Large intestine (tissue), 12 donors: ENCODE measurements around the gene BRD7. TPM values are rescaled to one million over a fixed set of nuclear protein-coding genes. Genes with fewer than 3 reads are reported as not detected.
A peak's percentile ranks its signal among the peaks of the same experiment; 100 is the strongest.

Source experiments
- DNase-seq, 2 donors: peaks; one replicate each; pipeline versions ENCODE4 v3.0.0 to v3.0.0-alpha.2; 2013
- H3K27ac ChIP-seq: one replicate; pipeline ENCODE4 v1.5.1; 2013; ENCODE audit warnings: low read length
- H3K27me3 ChIP-seq: 2 replicates; pipeline ENCODE4 v1.6.1; 2013; ENCODE audit warnings: low read length; ENCODE audit not compliant: control insufficient read depth, insufficient read depth
- H3K36me3 ChIP-seq: 2 replicates; pipeline ENCODE4 v1.6.1; 2013; ENCODE audit warnings: low read length; ENCODE audit not compliant: control insufficient read depth, insufficient read depth
- H3K4me1 ChIP-seq: one replicate; pipeline ENCODE4 v1.6.1; 2013; ENCODE audit warnings: low read length; ENCODE audit not compliant: control insufficient read depth, insufficient read depth
- H3K4me3 ChIP-seq: one replicate; pipeline ENCODE4 v1.5.1; 2013; ENCODE audit warnings: low read length
- H3K9me3 ChIP-seq: one replicate; pipeline ENCODE4 v1.6.1; 2013; ENCODE audit warnings: mild to moderate bottlenecking, low read depth, low read length, moderate library complexity; ENCODE audit not compliant: control insufficient read depth
- WGBS: methylation state at CpG from one replicate; pipeline ENCODE4 v1.1.5; 2013; ENCODE audit warnings: low lambda C conversion rate; ENCODE audit not compliant: insufficient coverage; 5-methylcytosine and 5-hydroxymethylcytosine counted together
- long read RNA-seq, 11 donors: transcript quantifications; one replicate each; lab custom pipeline, GENCODE V29; 2026
- polyA plus RNA-seq: library from polyadenylated mRNA; unstranded; fragments of 120-200 nt; gene quantifications from one replicate; pipeline ENCODE4 v1.2.1, GENCODE V29; 2013

Gene BRD7
- 69.7 TPM for polyA plus RNA-seq
- long read RNA-seq, donor 1, full-length matches to known transcripts = 4 of 11 reads
- long read RNA-seq, donor 1, partial matches to known transcripts = 7 of 11 reads
- long read RNA-seq, donor 1, other reads (novel, unspliced or antisense) = 0 of 11 reads
- long read RNA-seq, donor 2, full-length matches to known transcripts = 7 of 20 reads
- long read RNA-seq, donor 2, partial matches to known transcripts = 13 of 20 reads
- long read RNA-seq, donor 2, other reads (novel, unspliced or antisense) = 0 of 20 reads
- long read RNA-seq, donor 3 = 0 reads
- long read RNA-seq, donor 4, full-length matches to known transcripts = 1 of 1 reads
- long read RNA-seq, donor 4, partial matches to known transcripts = 0 of 1 reads
- long read RNA-seq, donor 4, other reads (novel, unspliced or antisense) = 0 of 1 reads
- long read RNA-seq, donor 5, full-length matches to known transcripts = 3 of 3 reads
- long read RNA-seq, donor 5, partial matches to known transcripts = 0 of 3 reads
- long read RNA-seq, donor 5, other reads (novel, unspliced or antisense) = 0 of 3 reads
- long read RNA-seq, donor 6, full-length matches to known transcripts = 1 of 60 reads
- long read RNA-seq, donor 6, partial matches to known transcripts = 59 of 60 reads
- long read RNA-seq, donor 6, other reads (novel, unspliced or antisense) = 0 of 60 reads
- long read RNA-seq, donor 7, partial matches to known transcripts = 11 of 11 reads
- long read RNA-seq, donor 7, other reads (novel, unspliced or antisense) = 0 of 11 reads
- long read RNA-seq, donor 8, full-length matches to known transcripts = 7 of 46 reads
- long read RNA-seq, donor 8, partial matches to known transcripts = 39 of 46 reads
- long read RNA-seq, donor 8, other reads (novel, unspliced or antisense) = 0 of 46 reads
- long read RNA-seq, donor 9, partial matches to known transcripts = 18 of 21 reads
- long read RNA-seq, donor 9, other reads (novel, unspliced or antisense) = 0 of 21 reads
- long read RNA-seq, donor 10, full-length matches to known transcripts = 7 of 36 reads
- long read RNA-seq, donor 10, partial matches to known transcripts = 29 of 36 reads
- long read RNA-seq, donor 10, other reads (novel, unspliced or antisense) = 0 of 36 reads
- long read RNA-seq, donor 11, full-length matches to known transcripts = 3 of 3 reads
- long read RNA-seq, donor 11, partial matches to known transcripts = 0 of 3 reads
- long read RNA-seq, donor 11, other reads (novel, unspliced or antisense) = 0 of 3 reads

DNA sequence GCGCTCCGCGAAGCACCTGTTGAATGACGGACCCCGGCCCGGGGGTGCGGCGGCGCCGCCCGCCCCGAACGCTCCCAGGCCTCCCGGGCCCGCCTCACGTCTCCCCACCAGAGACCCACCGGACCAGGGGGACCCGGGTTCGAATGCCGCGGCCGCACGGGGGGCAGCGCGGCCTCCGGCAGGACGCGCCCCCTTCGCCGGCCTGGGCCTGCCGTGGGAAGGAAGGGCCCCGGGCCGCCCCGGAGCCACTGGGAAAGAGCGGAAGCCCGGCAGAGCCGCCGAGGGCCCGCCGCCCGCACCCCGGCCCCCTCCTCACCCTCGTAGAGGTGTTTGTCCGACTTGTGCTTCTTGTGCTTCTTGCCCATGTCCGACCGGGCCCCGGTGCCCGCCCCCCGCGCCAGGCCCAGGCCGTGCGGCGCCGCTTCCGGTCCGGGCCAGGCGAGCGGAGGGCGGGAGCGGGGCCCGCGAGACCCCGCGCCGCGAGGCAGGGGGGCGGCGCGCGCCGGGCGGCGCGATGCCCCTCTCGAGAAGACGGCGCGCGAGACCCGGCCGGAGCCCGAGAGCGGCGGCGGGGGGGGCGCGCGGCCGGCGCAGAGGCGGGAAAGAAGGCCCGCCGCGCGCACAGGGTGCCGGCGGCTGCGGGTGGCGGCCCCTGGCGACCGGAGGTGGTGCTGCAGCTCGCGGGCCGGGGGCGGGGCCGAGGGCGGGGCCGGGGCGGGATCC is at the start of gene BRD7:
TSS of gene BRD7 (minus strand) at position 579 of the 723 bp plus-strand sequence. CDS start at position 365, 214 bp downstream.
- Histone ChIP-seq H3K4me3 (peak within 1 kb of the TSS; percentile 57), H3K36me3 (peaks cover 9% of the 10 kb centered on the region), H3K27ac (peak within 1 kb of the TSS; percentile 29), H3K9me3 (no peaks in the 10 kb centered on the region), H3K4me1 (peaks cover 6% of the 10 kb centered on the region), H3K27me3 (peaks cover 1% of the 10 kb centered on the region)
- no CpG with 5 or more reads among the region's 109 CpGs for WGBS
- peak; percentile 25 to 69 for DNase-seq

DNA sequence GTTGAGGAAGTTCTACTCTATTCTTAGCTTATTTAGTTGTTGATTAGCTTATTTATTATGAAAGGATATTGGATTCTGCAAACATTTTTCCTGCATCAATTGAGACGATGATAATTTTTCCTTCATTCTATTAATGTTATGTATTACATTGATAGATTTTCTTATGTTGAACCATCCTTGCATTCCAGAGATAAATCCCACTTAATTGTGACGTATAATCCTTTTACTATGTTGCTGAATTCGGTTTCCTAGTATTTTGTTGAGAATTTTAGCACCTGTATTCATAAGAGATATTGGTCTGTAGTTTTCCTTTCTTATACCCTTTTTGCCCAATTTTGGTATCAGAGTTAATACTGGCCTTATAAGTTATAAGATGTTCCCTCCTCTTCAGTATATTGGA is 47.6 kb upstream of the BRD7 start:
- H3K4me1 ChIP-seq = no peaks in the 10 kb centered on the region
- no CpG with 5 or more reads among the region's 3 CpGs for WGBS
- no peak for DNase-seq
- H3K27ac ChIP-seq = no peak overlapping the region
- H3K27me3 ChIP-seq = no peaks in the 10 kb centered on the region
- no peaks in the 10 kb centered on the region for H3K36me3 ChIP-seq
- H3K4me3 ChIP-seq = no peak overlapping the region
- H3K9me3 ChIP-seq = peaks cover 2% of the 10 kb centered on the region

DNA sequence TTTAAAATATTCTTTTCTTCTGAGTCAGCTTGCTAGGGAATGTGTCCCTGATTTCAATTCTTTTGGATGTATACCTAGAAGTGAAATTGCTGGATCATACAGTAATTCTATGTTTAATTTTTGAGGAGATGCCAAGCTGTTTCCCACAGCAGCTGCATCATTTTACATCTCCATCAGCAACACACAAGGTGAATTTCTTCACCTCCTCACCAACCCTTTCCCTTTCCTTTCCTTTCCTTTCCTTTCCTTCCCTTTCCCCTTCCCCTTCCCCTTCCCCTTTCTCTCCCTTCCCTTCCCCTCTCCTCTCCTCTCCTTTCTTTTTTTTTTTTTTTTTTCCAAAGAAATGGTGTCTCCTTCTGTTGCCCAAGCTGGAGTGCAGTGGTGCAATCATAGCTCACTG is 45.4 kb upstream of the BRD7 start:
- H3K27ac ChIP-seq = no peak overlapping the region
- no peaks in the 10 kb centered on the region for H3K27me3 ChIP-seq
- H3K4me1 ChIP-seq = no peaks in the 10 kb centered on the region
- H3K9me3 ChIP-seq = no peaks in the 10 kb centered on the region
- no peak for DNase-seq
- H3K4me3 ChIP-seq = no peak overlapping the region
- no peaks in the 10 kb centered on the region for H3K36me3 ChIP-seq

DNA sequence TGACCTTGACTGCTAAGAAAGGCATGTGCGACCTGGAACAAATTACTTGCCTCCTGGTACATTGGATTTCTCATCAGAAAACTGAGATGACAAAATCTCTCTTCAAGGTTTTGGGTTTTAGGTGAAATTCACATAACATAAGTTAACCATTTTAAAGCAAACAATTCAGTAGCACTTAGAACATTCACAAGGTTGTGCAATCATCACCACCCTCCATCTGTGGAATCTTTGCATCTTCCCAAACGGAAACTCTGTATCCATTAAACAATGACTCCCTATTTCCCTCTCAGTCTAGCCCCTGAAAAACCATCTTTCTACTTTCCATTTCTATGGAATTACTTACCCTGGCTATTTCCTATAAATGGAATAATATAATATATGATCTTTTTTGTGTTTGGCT is 42.2 kb upstream of the BRD7 start:
- Histone ChIP-seq H3K36me3 (no peaks in the 10 kb centered on the region), H3K27me3 (no peaks in the 10 kb centered on the region), H3K4me1 (no peaks in the 10 kb centered on the region), H3K4me3 (no peak overlapping the region), H3K9me3 (no peaks in the 10 kb centered on the region), H3K27ac (no peak overlapping the region)
- WGBS = no CpG with 5 or more reads among the region's 2 CpGs
- no peak for DNase-seq

DNA sequence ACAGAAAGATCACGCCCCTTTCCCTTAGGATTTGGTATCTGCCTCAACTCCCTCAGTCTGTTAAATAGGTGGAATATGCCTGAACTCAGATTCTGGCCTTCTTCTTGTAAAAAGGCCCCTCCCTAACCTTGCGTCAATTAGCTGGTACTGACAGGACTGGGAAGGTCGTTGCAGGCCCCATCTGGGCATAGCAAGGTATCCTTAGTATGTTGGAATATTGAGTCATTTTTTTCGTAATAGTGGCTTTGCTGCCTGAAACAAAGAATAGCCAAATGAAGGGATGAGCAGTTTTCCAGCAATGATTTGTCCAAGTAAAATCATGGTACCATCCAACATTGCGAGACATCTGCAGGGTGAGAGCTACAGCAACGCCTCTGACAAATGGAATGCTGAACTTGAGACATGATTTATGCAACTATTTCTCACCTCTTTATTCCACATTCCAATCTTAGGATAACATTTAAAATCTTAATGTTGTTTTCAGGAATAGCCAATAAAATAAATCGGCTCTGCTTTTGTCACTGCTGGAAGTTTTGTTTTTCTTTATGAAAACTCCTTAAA is 39.3 kb upstream of the BRD7 start:
- Histone ChIP-seq H3K27ac (no peak overlapping the region), H3K4me3 (no peak overlapping the region), H3K4me1 (no peaks in the 10 kb centered on the region), H3K27me3 (no peaks in the 10 kb centered on the region), H3K36me3 (no peaks in the 10 kb centered on the region), H3K9me3 (no peaks in the 10 kb centered on the region)
- WGBS = 78% methylated on average over 1 of the region's 7 CpGs
- no peak for DNase-seq

DNA sequence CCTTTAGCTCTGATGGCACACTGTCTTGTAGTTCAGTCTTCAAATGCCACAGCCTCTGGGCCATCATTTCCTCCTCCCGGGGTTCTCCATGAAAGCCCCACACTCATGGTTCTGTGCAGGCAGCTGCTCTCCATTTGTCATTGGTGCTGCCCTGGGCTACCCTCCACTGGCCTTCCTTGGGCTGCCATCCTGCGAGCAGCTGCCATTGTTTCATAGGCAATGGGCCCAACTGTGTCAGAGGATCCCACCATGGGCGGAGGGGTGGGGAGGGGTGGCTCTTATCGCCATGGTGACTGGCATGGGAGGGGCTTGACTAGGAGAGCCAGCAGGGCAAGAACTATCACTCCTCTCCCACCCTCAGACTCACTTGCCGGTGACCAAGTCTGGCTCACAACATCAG is 38.6 kb upstream of the BRD7 start:
- no CpG with 5 or more reads among the region's 5 CpGs for WGBS
- no peaks in the 10 kb centered on the region for H3K4me1 ChIP-seq
- no peaks in the 10 kb centered on the region for H3K9me3 ChIP-seq
- no peaks in the 10 kb centered on the region for H3K36me3 ChIP-seq
- DNase-seq = no peak
- no peak overlapping the region for H3K27ac ChIP-seq
- no peaks in the 10 kb centered on the region for H3K27me3 ChIP-seq
- H3K4me3 ChIP-seq = no peak overlapping the region

DNA sequence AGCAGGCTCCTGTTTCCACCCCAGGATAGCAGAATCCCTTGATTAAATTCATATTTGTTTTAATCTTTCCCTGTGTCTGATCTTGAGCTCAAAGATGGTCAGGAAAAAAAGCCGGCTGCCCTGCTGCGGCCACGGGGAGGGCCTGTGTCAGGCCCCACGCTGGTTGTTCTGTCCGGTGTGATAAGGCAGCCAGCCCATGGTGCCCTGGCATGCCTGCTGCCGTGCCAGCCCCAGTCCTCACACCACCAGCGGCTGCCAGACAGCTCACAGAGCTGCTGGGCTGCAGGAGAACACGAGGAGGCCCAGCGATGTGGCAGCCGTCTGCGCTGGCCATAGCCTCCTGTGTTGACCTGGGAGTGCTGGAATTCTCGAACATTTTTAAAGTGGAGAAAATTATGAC is 34.7 kb upstream of the BRD7 start:
- Histone ChIP-seq H3K27me3 (no peaks in the 10 kb centered on the region), H3K27ac (no peak overlapping the region), H3K36me3 (no peaks in the 10 kb centered on the region), H3K4me3 (no peak overlapping the region), H3K4me1 (no peaks in the 10 kb centered on the region), H3K9me3 (no peaks in the 10 kb centered on the region)
- DNase-seq = no peak
- no CpG with 5 or more reads among the region's 12 CpGs for WGBS

DNA sequence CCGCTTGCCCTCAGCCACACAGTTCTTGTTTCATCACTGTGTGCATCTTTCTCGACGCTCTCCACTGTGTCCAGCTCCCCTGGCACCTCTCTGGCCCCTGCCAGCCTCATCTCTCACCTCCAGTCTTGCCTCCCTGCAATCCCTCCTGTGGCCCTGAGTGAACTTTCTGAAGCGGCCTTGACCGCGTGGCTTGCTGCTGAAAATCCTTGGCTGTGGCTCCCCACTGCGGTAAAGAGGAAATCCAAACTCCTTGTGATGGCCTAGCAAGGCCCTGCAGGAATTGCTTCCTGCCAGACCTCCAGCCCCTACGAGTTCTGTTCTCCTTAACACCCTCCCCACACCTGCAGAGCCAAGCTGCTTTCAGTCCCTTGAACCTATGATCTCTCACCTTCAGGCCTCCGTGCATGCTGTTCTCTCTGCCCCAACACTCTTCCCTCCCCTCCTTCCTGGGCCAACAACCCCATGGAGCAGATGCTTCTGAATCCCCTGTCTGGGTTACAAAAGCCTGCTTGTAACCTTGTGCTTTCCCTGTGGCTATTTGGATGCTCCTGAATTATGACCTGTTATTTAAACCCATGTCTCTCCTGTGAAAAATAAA is 33.6 kb upstream of the BRD7 start:
- no peaks in the 10 kb centered on the region for H3K4me1 ChIP-seq
- H3K27ac ChIP-seq = no peak overlapping the region
- no peak overlapping the region for H3K4me3 ChIP-seq
- WGBS = no CpG with 5 or more reads among the region's 9 CpGs
- H3K9me3 ChIP-seq = no peaks in the 10 kb centered on the region
- H3K36me3 ChIP-seq = no peaks in the 10 kb centered on the region
- no peak for DNase-seq
- no peaks in the 10 kb centered on the region for H3K27me3 ChIP-seq

DNA sequence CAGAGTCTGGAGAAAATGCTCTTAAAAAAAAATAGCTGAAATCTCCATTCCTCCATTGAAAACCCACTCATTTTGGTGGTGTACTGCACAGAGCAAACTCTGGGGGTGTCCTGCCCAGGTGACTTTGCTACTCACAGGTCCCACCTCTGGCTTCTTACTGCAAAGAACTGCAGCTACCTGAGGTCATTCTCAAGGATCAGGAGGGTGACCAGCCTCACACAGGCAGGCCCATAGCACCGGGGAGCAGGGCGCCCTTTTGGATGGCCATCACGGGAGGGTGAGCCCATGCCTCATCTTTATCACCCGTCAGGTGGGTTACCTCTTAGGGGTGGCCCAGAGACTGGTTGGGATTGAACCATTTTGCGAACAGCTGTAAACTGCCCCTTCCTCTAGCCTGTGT is 32.6 kb upstream of the BRD7 start:
- Histone ChIP-seq H3K4me3 (no peak overlapping the region), H3K9me3 (no peaks in the 10 kb centered on the region), H3K27ac (no peak overlapping the region), H3K36me3 (no peaks in the 10 kb centered on the region), H3K4me1 (no peaks in the 10 kb centered on the region), H3K27me3 (no peaks in the 10 kb centered on the region)
- DNase-seq = no peak
- no CpG with 5 or more reads among the region's 5 CpGs for WGBS
